ENCODE results near the gene LBR.

- TF ChIP-seq, protein P1, sequence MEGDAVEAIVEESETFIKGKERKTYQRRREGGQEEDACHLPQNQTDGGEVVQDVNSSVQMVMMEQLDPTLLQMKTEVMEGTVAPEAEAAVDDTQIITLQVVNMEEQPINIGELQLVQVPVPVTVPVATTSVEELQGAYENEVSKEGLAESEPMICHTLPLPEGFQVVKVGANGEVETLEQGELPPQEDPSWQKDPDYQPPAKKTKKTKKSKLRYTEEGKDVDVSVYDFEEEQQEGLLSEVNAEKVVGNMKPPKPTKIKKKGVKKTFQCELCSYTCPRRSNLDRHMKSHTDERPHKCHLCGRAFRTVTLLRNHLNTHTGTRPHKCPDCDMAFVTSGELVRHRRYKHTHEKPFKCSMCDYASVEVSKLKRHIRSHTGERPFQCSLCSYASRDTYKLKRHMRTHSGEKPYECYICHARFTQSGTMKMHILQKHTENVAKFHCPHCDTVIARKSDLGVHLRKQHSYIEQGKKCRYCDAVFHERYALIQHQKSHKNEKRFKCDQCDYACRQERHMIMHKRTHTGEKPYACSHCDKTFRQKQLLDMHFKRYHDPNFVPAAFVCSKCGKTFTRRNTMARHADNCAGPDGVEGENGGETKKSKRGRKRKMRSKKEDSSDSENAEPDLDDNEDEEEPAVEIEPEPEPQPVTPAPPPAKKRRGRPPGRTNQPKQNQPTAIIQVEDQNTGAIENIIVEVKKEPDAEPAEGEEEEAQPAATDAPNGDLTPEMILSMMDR (IDR thresholded peaks at IDR 0.05; ENCODE audit: poor library complexity) = no peak
- no peak for TF ChIP-seq EZH2 (IDR thresholded peaks at IDR 0.05; ENCODE audit: borderline replicate concordance)
- no peak for TF ChIP-seq EZH2phosphoT487 (IDR thresholded peaks at IDR 0.05; ENCODE audit: low read depth, severe bottlenecking, unreplicated experiment)
These were observed 3.4 kb upstream of the LBR start for GRCh38 chr1:225431081-225431863.

Measured in hepatocyte (in vitro differentiated cells).